Measurements from ENCODE around the gene RPL18.

RPL18 gene

GRCh38 chr19:48616491-48617056, 2.4 kb downstream of the RPL18 start:
- H3K27ac ChIP-seq (replicated peaks), result no peak overlapping the region
- no peak for DNase-seq (ENCODE audit: low read depth in 1 of 2, low spot score in 1 of 2)
- H3K4me3 ChIP-seq (replicated peaks; ENCODE audit: insufficient read depth, low read length), result peak overlapping the region; percentile 91
- H3K27me3 ChIP-seq (ENCODE audit: insufficient read depth, poor library complexity, severe bottlenecking), result no peaks in the 10 kb centered on the region
- TF ChIP-seq REST (IDR thresholded peaks at IDR 0.05; ENCODE audit: insufficient replicate concordance, low read depth), result no peak
- TF ChIP-seq CTCF (IDR thresholded peaks at IDR 0.05; ENCODE audit: insufficient read depth, low read length), result no peak
- no peak; the same call in 1 of the 2 replicates for TF ChIP-seq POLR2AphosphoS5 (IDR thresholded peaks at IDR 0.05; ENCODE audit: low read depth)
- TF ChIP-seq SPI1 (IDR thresholded peaks at IDR 0.05; ENCODE audit: borderline replicate concordance, low read depth), result no peak
- TF ChIP-seq GABPA (IDR thresholded peaks at IDR 0.05; ENCODE audit: low read depth), result no peak

- TF ChIP-seq SPI1 (IDR thresholded peaks at IDR 0.05; ENCODE audit: borderline replicate concordance, low read depth), result no peak
- TF ChIP-seq GABPA (IDR thresholded peaks at IDR 0.05; ENCODE audit: low read depth), result no peak
- Histone ChIP-seq H3K4me3 (replicated peaks; ENCODE audit: insufficient read depth, low read length) (no peak overlapping the region), H3K27me3 (ENCODE audit: insufficient read depth, poor library complexity, severe bottlenecking) (no peaks in the 10 kb centered on the region), H3K27ac (replicated peaks) (no peak overlapping the region)
- no peak for DNase-seq (ENCODE audit: low read depth in 1 of 2, low spot score in 1 of 2)
These were observed 2.9 kb downstream of the RPL18 start for GRCh38 chr19:48616041-48616436.

- Histone ChIP-seq H3K27me3 (ENCODE audit: insufficient read depth, poor library complexity, severe bottlenecking) (no peaks in the 10 kb centered on the region), H3K4me3 (replicated peaks; ENCODE audit: insufficient read depth, low read length) (no peak overlapping the region), H3K27ac (replicated peaks) (no peak overlapping the region)
- DNase-seq (ENCODE audit: low read depth in 1 of 2, low spot score in 1 of 2), result no peak
- TF ChIP-seq REST (IDR thresholded peaks at IDR 0.05; ENCODE audit: insufficient replicate concordance, low read depth) (no peak), GABPA (IDR thresholded peaks at IDR 0.05; ENCODE audit: low read depth) (no peak), SPI1 (IDR thresholded peaks at IDR 0.05; ENCODE audit: borderline replicate concordance, low read depth) (no peak), CTCF (IDR thresholded peaks at IDR 0.05; ENCODE audit: insufficient read depth, low read length) (no peak)
These were observed 3.5 kb downstream of the RPL18 start for GRCh38 chr19:48615231-48616040.

- DNase-seq (ENCODE audit: low read depth in 1 of 2, low spot score in 1 of 2), result no peak
- Histone ChIP-seq H3K27me3 (ENCODE audit: insufficient read depth, poor library complexity, severe bottlenecking) (no peaks in the 10 kb centered on the region), H3K4me3 (replicated peaks; ENCODE audit: insufficient read depth, low read length) (no peak within 1 kb of the TSS)
These were observed 4.3 kb downstream of the RPL18 start, which contains the start of gene FAM83E for GRCh38 chr19:48614436-48615230. Gene FAM83E, minus strand, starts transcription at chr19:48615076. Its CDS starts 1,704 bp downstream, at chr19:48613372.

More at GRCh38 chr19:48614436-48615230, 4.3 kb downstream of the RPL18 start, which contains the start of gene FAM83E:
- no peak within 1 kb of the TSS for H3K27ac ChIP-seq (replicated peaks)
- TF ChIP-seq REST (IDR thresholded peaks at IDR 0.05; ENCODE audit: insufficient replicate concordance, low read depth) (no peak), POLR2AphosphoS5 (IDR thresholded peaks at IDR 0.05; ENCODE audit: low read depth) (peak; percentile 89)
